PFSK-1 (cell line): ENCODE measurements around the gene TPRX2.

Source experiments
- FOXP2 ChIP-seq: optimal IDR thresholded peaks from 2 replicates; pipeline ENCODE3; 2011; ENCODE audit warnings: borderline replicate concordance, control low read depth, inconsistent platforms; ENCODE audit not compliant: insufficient read depth; ENCODE audit errors: extremely low read length, extremely low read depth
- POLR2AphosphoS5 ChIP-seq: IDR thresholded peaks from 2 replicates; pipeline ENCODE4 v1.6.1; 2012; ENCODE audit warnings: low read depth, mild to moderate bottlenecking, control low read depth, low read length, moderate library complexity
- REST ChIP-seq, 2 experiments: IDR thresholded peaks; 2 replicates each; pipeline versions ENCODE4 v1.6.1 to v1.8.0; 2011 to 2012; ENCODE audit warnings: low read depth in 2 of 2, low read length in 2 of 2, control low read depth in 1 of 2, inconsistent platforms in 1 of 2, mild to moderate bottlenecking in 1 of 2, moderate library complexity in 1 of 2; ENCODE audit not compliant: insufficient read depth in 1 of 2
- SIN3A ChIP-seq: IDR thresholded peaks from 2 replicates; pipeline ENCODE4 v1.6.1; 2012; ENCODE audit warnings: mild to moderate bottlenecking, low read length, moderate library complexity, borderline replicate concordance; ENCODE audit not compliant: insufficient read depth
- TAF1 ChIP-seq: IDR thresholded peaks from 2 replicates; pipeline ENCODE4 v1.6.1; 2012; ENCODE audit warnings: low read length, control low read depth, borderline replicate concordance; ENCODE audit not compliant: insufficient read depth

Gene TPRX2

GRCh38 chr19:47878906-47879305 is 19.9 kb downstream of the TPRX2 start:
- TF ChIP-seq POLR2AphosphoS5 (no peak), FOXP2 (no peak), SIN3A (no peak), REST (IDR thresholded peaks at IDR 0.05; ENCODE audit: insufficient read depth in 1 of 2, low read depth in 2 of 2, low read length in 2 of 2) (no peak), TAF1 (no peak)

GRCh38 chr19:47881757-47882156 is 22.7 kb downstream of the TPRX2 start:
- TF ChIP-seq POLR2AphosphoS5, result no peak
- no peak for TF ChIP-seq SIN3A
- TF ChIP-seq REST (IDR thresholded peaks at IDR 0.05; ENCODE audit: insufficient read depth in 1 of 2, low read depth in 2 of 2, low read length in 2 of 2), result no peak
- TF ChIP-seq TAF1, result no peak
- no peak for TF ChIP-seq FOXP2

- no peak for TF ChIP-seq SIN3A
- no peak for TF ChIP-seq TAF1
- no peak for TF ChIP-seq FOXP2
- TF ChIP-seq REST (IDR thresholded peaks at IDR 0.05; ENCODE audit: insufficient read depth in 1 of 2, low read depth in 2 of 2, low read length in 2 of 2), result no peak
- no peak for TF ChIP-seq POLR2AphosphoS5
These were observed 23.9 kb downstream of the TPRX2 start for GRCh38 chr19:47882890-47883289.

- no peak for TF ChIP-seq SIN3A
- TF ChIP-seq REST (IDR thresholded peaks at IDR 0.05; ENCODE audit: insufficient read depth in 1 of 2, low read depth in 2 of 2, low read length in 2 of 2), result no peak
- TF ChIP-seq TAF1, result no peak
- no peak for TF ChIP-seq FOXP2
- TF ChIP-seq POLR2AphosphoS5, result no peak
These were observed 26.0 kb downstream of the TPRX2 start for GRCh38 chr19:47885067-47885463.

- TF ChIP-seq SIN3A, result no peak
- TF ChIP-seq FOXP2, result no peak
- TF ChIP-seq TAF1, result no peak
- no peak for TF ChIP-seq POLR2AphosphoS5
- TF ChIP-seq REST (IDR thresholded peaks at IDR 0.05; ENCODE audit: insufficient read depth in 1 of 2, low read depth in 2 of 2, low read length in 2 of 2), result no peak
These were observed 27.1 kb downstream of the TPRX2 start, which contains the start of gene SULT2A1 for GRCh38 chr19:47886010-47886559. Gene SULT2A1 (minus strand): TSS chr19:47886315. CDS start chr19:47886257, 58 bp downstream.
